GM12878 (cell line): ENCODE data around the gene STON2. TPM values are rescaled to one million over a fixed set of nuclear protein-coding genes. Genes with fewer than 3 reads are reported as not detected.

Experiments
- ATAC-seq: fragments of 200-7000 bp; cut with Tn5 transposase; 3 replicates; pipeline ENCODE4 v1.9.1; 2020; ENCODE audit warnings: mild to moderate bottlenecking, moderate library complexity
- BruUV-seq: library from RNA; stranded (reverse); fragments of 400-500 nt; replicated peaks from 2 replicates; lab custom pipeline; 2021; lab: Mats Ljungman, UMichigan
- CTCF ChIA-PET: fragments of 300-600 bp; sonication (Branson Sonifier 250); formaldehyde crosslinking; extraction: SDS; loops from one replicate; lab custom pipeline; 2021; ENCODE audit warnings: inconsistent platforms; lab: Yijun Ruan, JAX
- POLR2A ChIA-PET: fragments of 350-600 bp; formaldehyde crosslinking; extraction: SDS; loops from one replicate; lab custom pipeline; 2021; ENCODE audit warnings: inconsistent platforms; lab: Charles Lee
- RAD21 ChIA-PET: fragments of 300-600 bp; sonication (Branson Sonifier 250); formaldehyde crosslinking; loops from one replicate; lab custom pipeline; 2023; ENCODE audit warnings: antibody characterized with exemption; ENCODE audit not compliant: unreplicated experiment; lab: Charles Lee
- SMC1A ChIA-PET: fragments of 300-600 bp; sonication (Branson Sonifier 250); formaldehyde crosslinking; loops from one replicate; lab custom pipeline; 2023; ENCODE audit not compliant: unreplicated experiment, uncharacterized antibody; lab: Charles Lee
- DNase-seq: peaks from one replicate; pipeline ENCODE4 v3.0.0-alpha.2; 2011; ENCODE audit warnings: low read depth, low spot score
- FAIRE-seq: peaks from 3 replicates; lab custom pipeline; 2011; peaks lifted over from hg19 to GRCh38; lab: Jason Lieb, UNC
- H2AFZ ChIP-seq: 2 replicates; pipeline ENCODE4 v1.6.0; 2011; ENCODE audit warnings: low read depth, low read length, control low read depth; ENCODE audit not compliant: control insufficient read depth
- H3K27ac ChIP-seq: 2 replicates; pipeline ENCODE4 v1.5.1; 2011; ENCODE audit warnings: control low read depth; ENCODE audit not compliant: control insufficient read depth, insufficient read depth
- H3K27me3 ChIP-seq, 2 experiments: replicated peaks in 1 of 2; 2 replicates each; pipeline versions ENCODE4 v1.6.0 to v1.6.1; 2011; ENCODE audit warnings: low read length in 1 of 2; ENCODE audit not compliant: control insufficient read depth in 2 of 2, insufficient read depth in 2 of 2
- H3K36me3 ChIP-seq, 2 experiments: 2 replicates each; pipeline ENCODE4 v1.5.1; 2011; ENCODE audit warnings: low read length in 1 of 2; ENCODE audit not compliant: control insufficient read depth in 2 of 2, insufficient read depth in 2 of 2
- H3K4me1 ChIP-seq: 2 replicates; pipeline ENCODE4 v1.6.1; 2011; ENCODE audit warnings: mild to moderate bottlenecking, low read length, moderate library complexity, mixed read lengths; ENCODE audit not compliant: control insufficient read depth, insufficient read depth
- H3K4me2 ChIP-seq: 2 replicates; pipeline ENCODE4 v1.6.0; 2011; ENCODE audit warnings: control low read depth; ENCODE audit not compliant: control insufficient read depth, insufficient read depth
- H3K4me3 ChIP-seq: fragments of 200-600 bp; sonication (generic); 2 replicates; pipeline ENCODE4 v1.5.1; 2016
- H3K79me2 ChIP-seq: 2 replicates; pipeline ENCODE4 v1.6.0; 2011; ENCODE audit warnings: low read length; ENCODE audit not compliant: control insufficient read depth, insufficient read depth
- H3K9ac ChIP-seq: 2 replicates; pipeline ENCODE4 v1.8.0; 2011; ENCODE audit warnings: low read length, control low read depth, mixed read lengths; ENCODE audit not compliant: control insufficient read depth, insufficient read depth
- H3K9me3 ChIP-seq: replicated peaks from 3 replicates; pipeline ENCODE4 v1.5.1; 2011; ENCODE audit warnings: mild to moderate bottlenecking, low read length; ENCODE audit not compliant: control insufficient read depth, insufficient read depth
- H4K20me1 ChIP-seq: 2 replicates; pipeline ENCODE4 v1.6.0; 2011; ENCODE audit not compliant: control insufficient read depth, insufficient read depth
- CEBPB ChIP-seq, 2 experiments: fragments of 150-350 bp in 1 of 2; IDR thresholded peaks; 2 replicates each; pipeline ENCODE4 v1.6.1; 2012 to 2014; ENCODE audit warnings: low read depth in 2 of 2, low read length in 2 of 2, borderline replicate concordance in 1 of 2, inconsistent platforms in 1 of 2
- EP300 ChIP-seq, 2 experiments: fragments of 150-350 bp in 1 of 2; IDR thresholded peaks; 2 replicates each; pipeline ENCODE4 v1.6.1; 2011 to 2012; ENCODE audit warnings: low read depth in 2 of 2, low read length in 2 of 2, borderline replicate concordance in 1 of 2, improper control_type of control experiment in 1 of 2, inconsistent platforms in 1 of 2; ENCODE audit not compliant: control insufficient read depth in 1 of 2
- HDGF ChIP-seq: fragments of 450-650 bp; IDR thresholded peaks from 2 replicates; pipeline ENCODE4 v1.6.1; 2016; ENCODE audit warnings: antibody characterized with exemption
- JUNB ChIP-seq: IDR thresholded peaks from 2 replicates; pipeline ENCODE4 v1.6.1; 2016; ENCODE audit warnings: antibody characterized with exemption, mild to moderate bottlenecking
- NR2C2 ChIP-seq: IDR thresholded peaks from 2 replicates; pipeline ENCODE4 v1.6.1; 2011; ENCODE audit warnings: borderline replicate concordance, low read depth; ENCODE audit not compliant: control insufficient read depth, insufficient read length
- POLR2A ChIP-seq: IDR thresholded peaks from 2 replicates; pipeline ENCODE4 v1.6.1; 2011; ENCODE audit warnings: low read depth, mild to moderate bottlenecking, low read length
- SMC3 ChIP-seq: IDR thresholded peaks from 2 replicates; pipeline ENCODE4 v1.6.1; 2011; ENCODE audit warnings: low read length, improper control_type of control experiment, borderline replicate concordance
- SREBF1 ChIP-seq: IDR thresholded peaks from 2 replicates; pipeline ENCODE4 v1.6.1; 2012; ENCODE audit warnings: mild to moderate bottlenecking, low read length
- YY1 ChIP-seq: IDR thresholded peaks from 2 replicates; pipeline ENCODE4 v1.6.1; 2011; ENCODE audit warnings: low read depth, mild to moderate bottlenecking, low read length
- ZBED1 ChIP-seq: IDR thresholded peaks from 2 replicates; pipeline ENCODE4 v1.6.1; 2016; ENCODE audit warnings: borderline replicate concordance
- ZSCAN29 ChIP-seq: fragments of 450-650 bp; IDR thresholded peaks from 2 replicates; pipeline ENCODE4 v1.6.1; 2017; ENCODE audit warnings: mild to moderate bottlenecking, moderate library complexity
- ZZZ3 ChIP-seq: IDR thresholded peaks from 2 replicates; pipeline ENCODE4 v1.6.1; 2011; ENCODE audit warnings: low read depth; ENCODE audit not compliant: control insufficient read depth, insufficient read length
- WGBS: methylation state at CpG from one replicate; pipeline ENCODE4 v1.1.6; 2016; ENCODE audit warnings: low lambda C conversion rate; ENCODE audit not compliant: insufficient replicate concordance, insufficient coverage; ENCODE audit errors: missing lambda C conversion rate; 5-methylcytosine and 5-hydroxymethylcytosine counted together
- in situ Hi-C: fragments of 300-500 bp; cut with MboI; formaldehyde crosslinking; loops from 9 replicates; pipeline ENCODE4 v1.14.3; 2018; ENCODE audit warnings: mixed read lengths
- intact Hi-C: fragments of 100-400 bp; cut with micrococcal nuclease; formaldehyde crosslinking; loops from one replicate; pipeline ENCODE4 v1.14.2; 2022; ENCODE audit not compliant: unreplicated experiment
- polyA plus RNA-seq, 11 experiments: library from polyadenylated mRNA; depleted of rRNA in 4 of 11; unstranded in 6 of 11; stranded (reverse) in 5 of 11; fragments of >200 nt; fragmentation: Nextera tagmentation in 4 of 11; fragmentation: Illumina TruSeq in 1 of 11; extraction: Ambion mirVana in 4 of 11; extraction: Trizol in 1 of 11; gene quantifications; 1 replicate in 1 of 11; 2 replicates in 10 of 11; pipeline versions ENCODE4 v1.2.1 to v1.2.3, GENCODE V29; 2011 to 2016; ENCODE audit warnings: inconsistent platforms in 2 of 11, missing spikeins in 2 of 11, low read depth in 1 of 11
- total RNA-seq, 4 experiments: library from RNA; depleted of rRNA in 3 of 4; stranded (reverse); fragments of >200 nt in 3 of 4; fragmentation: Illumina TruSeq in 1 of 4; extraction: Trizol in 1 of 4; gene quantifications; 2 replicates each; pipeline versions ENCODE4 v1.2.1 to v1.2.3, GENCODE V29; 2013 to 2021
- TF ChIP-seq, protein P1 (sequence below): fragments of 450-650 bp; IDR thresholded peaks from 2 replicates; pipeline ENCODE4 v1.6.1; 2017; ENCODE audit warnings: mild to moderate bottlenecking, moderate library complexity
- TF ChIP-seq, protein P2 (sequence below), 3 experiments: IDR thresholded peaks in 2 of 3; conservative IDR thresholded peaks in 1 of 3; 2 replicates each; pipeline ENCODE4 v1.5.1; 2011; ENCODE audit warnings: low read depth in 3 of 3, low read length in 3 of 3, mild to moderate bottlenecking in 3 of 3, control low read depth in 2 of 3, moderate library complexity in 2 of 3, inconsistent platforms in 1 of 3, mixed read lengths in 1 of 3; ENCODE audit not compliant: control insufficient read depth in 2 of 3, insufficient read depth in 1 of 3; ENCODE audit errors: extremely low read depth in 1 of 3

Gene STON2
- total and polyA plus RNA-seq, 10 of the 15 experiments (the other 5 are each of a cell fraction or from before 2014, with no cell fraction given): 0.03 to 0.13 (median 0.03) TPM; not detected in 7

DNA sequence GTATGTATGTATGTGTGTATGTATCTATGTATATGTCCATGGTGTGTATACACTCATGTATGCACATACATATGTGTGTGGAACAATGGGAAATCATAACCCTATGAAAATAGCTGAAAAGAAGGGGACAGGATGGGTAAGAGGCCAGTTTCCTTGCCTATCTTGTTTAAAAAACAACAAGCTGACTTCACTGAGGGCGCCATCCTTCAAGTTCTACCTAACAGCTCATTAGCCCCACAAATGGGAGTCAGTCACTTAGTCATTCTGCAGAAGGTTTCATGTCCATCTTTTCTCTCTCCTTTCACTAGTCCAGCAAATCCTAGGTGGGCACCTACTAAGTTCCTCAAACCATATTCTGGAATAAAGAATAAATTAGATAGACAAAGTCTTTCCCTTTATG, 14.7 kb downstream of the STON2 start:
- no peak overlapping the region for H2AFZ ChIP-seq
- ChIA-PET CTCF (no interaction called here), SMC1A (no interaction called here), POLR2A (no interaction called here), RAD21 (no interaction called here)
- in situ Hi-C loops (no loop called here), intact Hi-C loops (no loop called here)
- H3K79me2 ChIP-seq: no peaks in the 10 kb centered on the region
- FAIRE-seq (no peak), ATAC-seq (no peak), DNase-seq (no peak)
- no TSS peak for BruUV-seq
- TF ChIP-seq YY1: no peak
- TF ChIP-seq ZSCAN29: no peak
- no peak for TF ChIP-seq SREBF1
- TF ChIP-seq EP300 (IDR thresholded peaks at IDR 0.05; ENCODE audit: borderline replicate concordance in 1 of 2, control insufficient read depth in 1 of 2, low read depth in 2 of 2, low read length in 2 of 2): no peak
- TF ChIP-seq JUNB: no peak
- no peak for TF ChIP-seq HDGF
- no peak for TF ChIP-seq ZZZ3
- H3K9me3 ChIP-seq: no peaks in the 10 kb centered on the region
- no peaks in the 10 kb centered on the region for H3K27me3 ChIP-seq
- no peak overlapping the region for H3K4me2 ChIP-seq
- no peaks in the 10 kb centered on the region for H4K20me1 ChIP-seq
- H3K9ac ChIP-seq: no peak overlapping the region
- H3K27ac ChIP-seq: no peak overlapping the region
- no peak overlapping the region for H3K4me3 ChIP-seq
- no peaks in the 10 kb centered on the region for H3K4me1 ChIP-seq
- 5% methylated on average over 1 of the region's 1 CpG for WGBS
- no peaks in the 10 kb centered on the region for H3K36me3 ChIP-seq

DNA sequence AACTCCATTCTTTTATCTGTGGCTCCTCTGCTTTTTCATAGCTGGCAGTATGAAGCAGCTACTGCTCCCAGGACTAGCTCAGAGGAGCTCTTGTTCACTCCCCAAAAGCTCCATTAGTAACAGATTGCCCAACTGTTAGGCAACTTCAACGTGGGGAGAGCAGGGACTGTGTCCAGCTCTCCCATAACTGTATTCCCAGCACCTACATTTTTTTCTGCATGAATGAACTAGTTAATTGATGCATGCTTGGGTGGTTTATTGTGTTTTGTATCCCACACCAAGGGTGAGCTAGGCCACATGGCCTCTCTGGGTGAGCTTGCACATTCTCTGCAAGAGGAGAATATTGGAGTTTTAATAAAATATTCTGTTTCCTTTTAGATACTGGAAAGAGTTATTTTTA, 15.2 kb downstream of the STON2 start:
- ChIA-PET CTCF (interaction anchor here (1.9 kb wide), 1 partner anchor 55 kb away, joined by 4 read pairs; no protein-coding TSS in a partner anchor), SMC1A (no interaction called here), POLR2A (no interaction called here), RAD21 (no interaction called here)
- no peak for ATAC-seq
- no peaks in the 10 kb centered on the region for H3K36me3 ChIP-seq
- in situ Hi-C loops: no loop called here
- H2AFZ ChIP-seq: no peak overlapping the region
- no peaks in the 10 kb centered on the region for H3K79me2 ChIP-seq
- DNase-seq: no peak
- intact Hi-C loops: no loop called here
- no peaks in the 10 kb centered on the region for H3K4me1 ChIP-seq
- no peak overlapping the region for H3K4me2 ChIP-seq
- 0% methylated on average over 1 of the region's 1 CpG for WGBS
- H3K9me3 ChIP-seq: no peaks in the 10 kb centered on the region
- no peak for FAIRE-seq
- H3K27ac ChIP-seq: no peak overlapping the region
- no peaks in the 10 kb centered on the region for H4K20me1 ChIP-seq
- no TSS peak for BruUV-seq
- H3K27me3 ChIP-seq: no peaks in the 10 kb centered on the region
- no peak overlapping the region for H3K4me3 ChIP-seq
- H3K9ac ChIP-seq: no peak overlapping the region
- TF ChIP-seq, protein P1, sequence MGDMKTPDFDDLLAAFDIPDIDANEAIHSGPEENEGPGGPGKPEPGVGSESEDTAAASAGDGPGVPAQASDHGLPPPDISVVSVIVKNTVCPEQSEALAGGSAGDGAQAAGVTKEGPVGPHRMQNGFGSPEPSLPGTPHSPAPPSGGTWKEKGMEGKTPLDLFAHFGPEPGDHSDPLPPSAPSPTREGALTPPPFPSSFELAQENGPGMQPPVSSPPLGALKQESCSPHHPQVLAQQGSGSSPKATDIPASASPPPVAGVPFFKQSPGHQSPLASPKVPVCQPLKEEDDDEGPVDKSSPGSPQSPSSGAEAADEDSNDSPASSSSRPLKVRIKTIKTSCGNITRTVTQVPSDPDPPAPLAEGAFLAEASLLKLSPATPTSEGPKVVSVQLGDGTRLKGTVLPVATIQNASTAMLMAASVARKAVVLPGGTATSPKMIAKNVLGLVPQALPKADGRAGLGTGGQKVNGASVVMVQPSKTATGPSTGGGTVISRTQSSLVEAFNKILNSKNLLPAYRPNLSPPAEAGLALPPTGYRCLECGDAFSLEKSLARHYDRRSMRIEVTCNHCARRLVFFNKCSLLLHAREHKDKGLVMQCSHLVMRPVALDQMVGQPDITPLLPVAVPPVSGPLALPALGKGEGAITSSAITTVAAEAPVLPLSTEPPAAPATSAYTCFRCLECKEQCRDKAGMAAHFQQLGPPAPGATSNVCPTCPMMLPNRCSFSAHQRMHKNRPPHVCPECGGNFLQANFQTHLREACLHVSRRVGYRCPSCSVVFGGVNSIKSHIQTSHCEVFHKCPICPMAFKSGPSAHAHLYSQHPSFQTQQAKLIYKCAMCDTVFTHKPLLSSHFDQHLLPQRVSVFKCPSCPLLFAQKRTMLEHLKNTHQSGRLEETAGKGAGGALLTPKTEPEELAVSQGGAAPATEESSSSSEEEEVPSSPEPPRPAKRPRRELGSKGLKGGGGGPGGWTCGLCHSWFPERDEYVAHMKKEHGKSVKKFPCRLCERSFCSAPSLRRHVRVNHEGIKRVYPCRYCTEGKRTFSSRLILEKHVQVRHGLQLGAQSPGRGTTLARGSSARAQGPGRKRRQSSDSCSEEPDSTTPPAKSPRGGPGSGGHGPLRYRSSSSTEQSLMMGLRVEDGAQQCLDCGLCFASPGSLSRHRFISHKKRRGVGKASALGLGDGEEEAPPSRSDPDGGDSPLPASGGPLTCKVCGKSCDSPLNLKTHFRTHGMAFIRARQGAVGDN: no peak
- TF ChIP-seq ZBED1: no peak
- TF ChIP-seq, protein P2, sequence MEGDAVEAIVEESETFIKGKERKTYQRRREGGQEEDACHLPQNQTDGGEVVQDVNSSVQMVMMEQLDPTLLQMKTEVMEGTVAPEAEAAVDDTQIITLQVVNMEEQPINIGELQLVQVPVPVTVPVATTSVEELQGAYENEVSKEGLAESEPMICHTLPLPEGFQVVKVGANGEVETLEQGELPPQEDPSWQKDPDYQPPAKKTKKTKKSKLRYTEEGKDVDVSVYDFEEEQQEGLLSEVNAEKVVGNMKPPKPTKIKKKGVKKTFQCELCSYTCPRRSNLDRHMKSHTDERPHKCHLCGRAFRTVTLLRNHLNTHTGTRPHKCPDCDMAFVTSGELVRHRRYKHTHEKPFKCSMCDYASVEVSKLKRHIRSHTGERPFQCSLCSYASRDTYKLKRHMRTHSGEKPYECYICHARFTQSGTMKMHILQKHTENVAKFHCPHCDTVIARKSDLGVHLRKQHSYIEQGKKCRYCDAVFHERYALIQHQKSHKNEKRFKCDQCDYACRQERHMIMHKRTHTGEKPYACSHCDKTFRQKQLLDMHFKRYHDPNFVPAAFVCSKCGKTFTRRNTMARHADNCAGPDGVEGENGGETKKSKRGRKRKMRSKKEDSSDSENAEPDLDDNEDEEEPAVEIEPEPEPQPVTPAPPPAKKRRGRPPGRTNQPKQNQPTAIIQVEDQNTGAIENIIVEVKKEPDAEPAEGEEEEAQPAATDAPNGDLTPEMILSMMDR (IDR thresholded peaks at IDR 0.05 in 2 of 3, conservative IDR thresholded peaks at IDR 0.05 in 1 of 3; ENCODE audit: control insufficient read depth in 2 of 3, extremely low read depth in 1 of 3, insufficient read depth in 1 of 3, low read depth in 3 of 3, low read length in 3 of 3): no peak
- TF ChIP-seq NR2C2: no peak
- no peak for TF ChIP-seq CEBPB (IDR thresholded peaks at IDR 0.05; ENCODE audit: borderline replicate concordance in 1 of 2, low read depth in 2 of 2, low read length in 2 of 2)
- TF ChIP-seq SMC3: no peak
- no peak for TF ChIP-seq POLR2A
